Mammary epithelial cell (primary cell): ENCODE results near the gene UQCRFS1.

ENCODE experiments used
- CTCF ChIP-seq, 2 donors: IDR thresholded peaks in 1 of 2; conservative IDR thresholded peaks in 1 of 2; 2 replicates each; pipeline ENCODE4 v1.5.1; 2011 to 2012; ENCODE audit warnings: inconsistent platforms in 2 of 2, low read length in 2 of 2, mild to moderate bottlenecking in 2 of 2, control low read depth in 1 of 2, low read depth in 1 of 2; ENCODE audit not compliant: insufficient read depth in 1 of 2; ENCODE audit errors: extremely low read depth in 1 of 2
- EZH2 ChIP-seq: IDR thresholded peaks from 2 replicates; pipeline ENCODE4 v1.6.1; 2012; ENCODE audit warnings: low read length, inconsistent platforms, borderline replicate concordance

GRCh38 chr19:29255006-29255405 lies 42.1 kb upstream of the UQCRFS1 start:
- TF ChIP-seq CTCF (conservative IDR thresholded peaks at IDR 0.05 in 1 of 2, IDR thresholded peaks at IDR 0.05 in 1 of 2; ENCODE audit: extremely low read depth in 1 of 2, insufficient read depth in 1 of 2, low read depth in 1 of 2, low read length in 2 of 2) (no peak), EZH2 (no peak)
